EL (cell line): ENCODE data around the gene DPEP2.
"Not testable (repeated sequence)": the region's sequence is repeated elsewhere in the genome, so short reads cannot be mapped to it uniquely, and the experiment has no call there.

ENCODE experiments used
- DNase-seq: peaks from one replicate; pipeline ENCODE4 v3.0.0-alpha.2; 2016

Gene DPEP2

DNA sequence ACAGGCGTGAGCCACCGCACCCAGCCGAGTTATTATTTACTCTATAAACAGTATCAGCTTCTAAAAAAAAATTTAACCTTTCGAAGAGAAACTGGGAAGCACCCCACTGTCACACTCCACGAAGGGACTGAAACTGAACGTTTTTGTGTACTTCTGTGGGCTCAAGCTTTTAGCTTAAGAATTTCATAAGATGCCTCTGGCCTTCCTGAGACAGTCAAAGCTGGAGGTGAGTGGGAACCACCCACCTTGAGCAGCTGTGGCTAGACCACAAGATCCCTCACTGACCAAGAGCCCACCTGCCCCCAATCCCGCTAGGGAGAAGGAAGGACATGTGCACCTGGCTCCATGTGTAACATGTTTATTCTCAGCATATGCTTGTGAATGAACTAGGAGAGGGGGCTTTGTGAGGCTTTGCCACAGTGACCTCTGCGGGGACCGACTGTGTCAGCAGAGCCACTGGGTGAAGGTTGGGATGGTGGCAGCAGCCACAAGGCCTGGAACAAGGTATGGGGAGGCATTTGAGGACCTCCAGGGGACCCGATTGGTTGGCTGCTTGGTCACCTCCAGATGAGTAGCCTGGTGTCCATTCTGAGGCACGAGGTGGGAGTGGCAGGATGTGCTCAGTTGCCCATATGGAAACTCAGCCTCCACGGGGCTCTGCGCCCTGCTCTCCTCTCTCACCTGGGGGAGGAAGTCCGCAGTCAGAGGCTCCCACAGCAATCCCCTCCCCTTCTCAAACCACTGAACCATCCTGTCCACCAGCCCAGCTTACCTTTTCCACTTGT is 23.8 kb downstream of the DPEP2 start:
- DNase-seq: no peak

DNA sequence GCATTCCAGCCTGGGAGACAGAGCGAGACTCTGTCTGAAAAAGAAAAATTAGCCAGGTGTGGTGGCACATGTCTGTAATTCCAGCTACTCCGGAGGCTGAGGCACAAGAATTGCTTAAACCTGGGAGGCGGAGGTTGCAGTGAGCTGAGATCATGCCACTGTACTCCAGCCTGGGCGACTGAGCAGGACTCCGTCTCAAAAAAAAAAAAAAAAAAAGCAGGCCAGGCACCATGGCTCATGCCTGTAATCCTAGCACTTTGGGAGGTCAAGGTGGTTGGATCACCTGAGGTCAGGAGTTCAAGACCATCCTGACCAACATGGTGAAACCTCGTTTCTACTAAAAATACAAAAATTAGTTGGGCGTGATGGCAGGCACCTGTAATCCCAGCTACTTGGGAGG is 27.0 kb downstream of the DPEP2 start:
- not testable (repeated sequence) for DNase-seq

DNA sequence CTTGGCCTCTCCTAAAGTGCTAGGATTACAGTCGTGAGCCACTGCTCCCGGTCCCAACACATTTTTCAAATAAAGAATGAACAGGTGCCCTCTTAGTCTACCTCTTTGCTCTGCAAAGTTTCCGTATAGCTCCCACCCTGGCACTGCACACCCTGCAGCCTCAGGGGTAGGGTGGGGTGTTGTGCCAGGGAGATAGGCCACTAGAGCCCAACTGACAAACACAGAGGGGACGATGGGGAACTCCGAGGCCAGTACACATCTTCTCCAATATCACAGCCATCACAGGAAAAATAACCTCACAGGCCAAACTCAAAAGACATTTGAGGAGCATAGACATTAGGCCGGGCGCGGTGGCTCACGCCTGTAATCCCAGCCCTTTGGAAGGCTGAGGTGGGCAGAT is 28.2 kb downstream of the DPEP2 start:
- no peak for DNase-seq

GRCh38 chr16:67969254-67970039 is 29.8 kb downstream of the DPEP2 start:
- no peak for DNase-seq

DNA sequence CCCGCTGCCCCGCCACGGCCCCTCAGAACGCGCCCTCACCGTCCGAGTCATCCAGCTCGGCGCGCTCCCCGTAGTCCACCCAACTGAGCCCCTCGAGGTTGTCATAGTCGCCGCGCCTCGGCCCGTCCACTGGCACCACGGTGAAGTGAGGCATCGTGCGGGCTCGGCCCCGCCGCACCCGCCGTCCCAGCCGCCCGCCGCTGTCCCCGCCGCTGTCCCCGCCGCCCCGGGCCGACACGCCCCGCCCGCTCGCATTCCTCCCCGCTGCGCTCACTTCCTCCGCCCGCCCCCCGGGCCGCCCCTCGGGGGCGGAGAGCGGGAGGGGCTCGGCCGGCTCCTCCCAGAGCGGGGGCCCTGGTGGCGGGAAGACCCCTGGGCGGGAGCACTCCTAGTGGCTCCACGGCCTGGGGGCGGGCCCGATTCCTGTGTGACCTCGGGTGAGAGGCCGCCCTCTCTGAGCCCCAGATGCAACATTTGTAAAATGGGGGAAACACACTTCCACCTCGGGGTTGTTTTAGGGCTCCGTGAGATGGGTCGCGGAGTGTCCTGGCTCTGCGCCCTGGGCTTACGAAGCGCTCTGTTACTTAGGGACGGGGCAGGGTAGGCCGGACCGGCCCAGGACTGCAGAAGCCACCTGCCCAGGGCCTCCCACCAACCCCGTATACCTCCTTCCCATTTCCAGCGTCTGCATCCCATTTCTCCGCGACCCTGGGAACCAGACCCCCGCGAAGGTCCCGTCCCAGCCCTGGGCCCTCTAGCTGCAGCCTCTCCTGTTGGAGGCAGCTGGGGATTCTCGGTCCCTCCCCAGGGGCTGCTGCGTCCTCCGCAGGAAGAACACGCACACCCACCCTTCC is 30.7 kb downstream of the DPEP2 start, which contains the start of gene SLC12A4:
Gene SLC12A4 (minus strand): TSS at position 238 of the 854 bp plus-strand sequence. CDS start 84 bp downstream, at position 154.
- peak; percentile 89 for DNase-seq

GRCh38 chr16:67967958-67968399 is 31.3 kb downstream of the DPEP2 start:
- peak; percentile 30 for DNase-seq

- DNase-seq: peak; percentile 45
Observed at GRCh38 chr16:67967183-67967957, 31.9 kb downstream of the DPEP2 start.

- DNase-seq: peak; percentile 75
Observed at GRCh38 chr16:67966549-67967182, 32.6 kb downstream of the DPEP2 start.

DNA sequence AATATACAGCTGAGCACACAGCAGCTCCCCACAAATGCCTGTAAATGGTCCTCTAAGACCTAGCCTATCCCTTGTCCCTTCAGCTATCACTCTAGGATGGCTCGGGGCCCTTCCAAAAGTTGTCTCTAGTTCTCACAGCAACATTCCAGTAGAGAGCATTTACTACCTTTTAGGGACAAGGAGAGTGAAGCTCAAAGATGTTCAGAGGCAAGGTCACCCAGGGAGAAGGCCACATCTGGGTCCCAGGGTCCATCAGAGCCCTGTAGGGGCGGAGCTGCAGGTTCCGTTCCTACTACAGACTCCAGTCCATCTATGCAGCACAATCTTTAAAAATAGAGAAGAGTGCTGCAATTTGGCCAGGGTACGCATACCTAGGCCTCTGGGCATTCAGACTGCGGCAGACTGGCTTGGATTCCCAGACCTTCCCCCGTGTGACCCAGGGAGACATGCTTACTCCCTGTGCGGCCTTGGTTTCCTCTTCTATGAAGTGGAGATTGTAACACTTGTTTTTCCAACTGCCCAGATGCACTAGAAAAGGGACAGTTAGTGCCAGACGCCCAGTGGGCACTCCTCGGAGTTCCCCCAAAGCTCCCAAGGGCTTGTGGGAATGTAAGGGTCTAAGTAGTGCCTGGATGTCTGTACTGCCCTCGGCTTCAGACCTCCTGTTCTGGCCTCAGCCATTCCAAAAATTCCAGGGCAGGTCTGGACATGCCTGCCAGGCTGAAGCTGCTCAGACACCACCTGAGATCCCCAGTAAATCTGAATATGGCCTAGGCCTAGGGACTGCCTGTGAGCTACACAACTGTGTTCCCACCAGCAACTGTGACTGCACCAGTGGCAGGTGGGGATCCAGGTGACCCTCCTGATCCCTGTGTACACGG is 33.4 kb downstream of the DPEP2 start:
- no peak for DNase-seq

DNA sequence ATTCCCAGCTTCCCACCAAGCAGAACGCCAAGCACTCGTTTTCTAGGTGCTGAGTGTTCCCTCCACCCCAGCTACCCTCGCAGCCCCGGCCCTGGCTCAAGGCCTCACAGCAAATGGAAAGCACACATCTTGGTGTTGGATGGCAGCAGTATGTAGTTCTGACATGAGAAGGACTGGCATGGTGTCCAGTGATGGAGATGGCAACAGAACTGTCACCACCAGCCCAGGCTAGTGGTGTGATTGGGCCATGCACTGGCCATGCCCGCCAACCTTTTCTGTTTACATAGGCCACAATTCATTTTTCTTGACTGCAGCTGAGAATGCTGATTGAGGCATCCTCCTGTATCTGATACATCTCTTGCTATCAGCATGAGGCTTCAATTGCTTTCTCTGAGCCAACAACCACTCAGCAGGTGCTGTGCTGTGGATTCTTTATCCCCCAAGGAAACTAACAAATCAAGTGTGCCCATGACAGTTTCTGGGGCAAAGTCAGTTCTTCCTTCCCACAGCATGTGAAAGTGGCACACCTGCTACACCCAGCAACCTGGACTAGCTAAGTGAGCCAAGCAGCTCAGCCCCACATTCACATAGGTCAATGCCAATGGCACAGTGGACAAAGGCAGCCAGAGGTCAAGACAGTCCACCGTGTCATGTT is 34.7 kb downstream of the DPEP2 start:
- no peak for DNase-seq

DNA sequence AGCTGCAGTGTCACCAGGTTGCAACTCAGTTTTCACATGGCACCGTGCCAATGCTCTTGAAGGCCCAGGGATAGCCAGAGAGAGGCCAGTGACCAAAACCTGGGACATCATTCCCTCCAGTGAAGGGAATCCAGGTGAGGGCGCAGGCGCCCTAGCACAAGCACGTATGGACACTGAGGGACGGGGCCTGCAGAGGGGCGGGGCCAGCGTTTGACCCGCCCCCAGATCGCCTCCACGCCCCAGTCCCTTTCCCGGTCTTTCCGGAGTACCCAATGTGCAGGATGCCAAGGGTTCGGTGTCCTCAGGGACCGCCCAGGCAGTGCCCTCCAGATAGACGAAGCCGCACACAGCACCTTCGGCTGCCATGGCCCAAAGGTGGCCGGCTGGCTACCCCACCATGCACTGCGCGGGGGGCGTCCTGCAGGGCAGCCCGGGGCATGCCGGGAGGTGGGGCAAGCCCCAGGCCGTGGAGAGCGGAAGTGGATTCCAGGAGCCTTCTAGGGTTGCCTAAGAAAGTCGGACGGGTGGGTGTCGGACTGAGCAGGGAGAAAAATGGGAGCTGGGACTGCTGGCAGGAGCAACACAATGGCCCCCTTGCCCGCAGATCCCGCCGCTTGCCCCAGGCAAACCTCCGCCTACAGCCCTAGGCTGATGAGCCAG is 35.5 kb downstream of the DPEP2 start:
- no peak for DNase-seq

- no peak for DNase-seq
Observed at GRCh38 chr16:67963292-67963661, 36.0 kb downstream of the DPEP2 start.

- DNase-seq: no peak
Observed at GRCh38 chr16:67962135-67962534, 37.1 kb downstream of the DPEP2 start.

GRCh38 chr16:67961551-67961957 is 37.7 kb downstream of the DPEP2 start:
- DNase-seq: no peak

DNA sequence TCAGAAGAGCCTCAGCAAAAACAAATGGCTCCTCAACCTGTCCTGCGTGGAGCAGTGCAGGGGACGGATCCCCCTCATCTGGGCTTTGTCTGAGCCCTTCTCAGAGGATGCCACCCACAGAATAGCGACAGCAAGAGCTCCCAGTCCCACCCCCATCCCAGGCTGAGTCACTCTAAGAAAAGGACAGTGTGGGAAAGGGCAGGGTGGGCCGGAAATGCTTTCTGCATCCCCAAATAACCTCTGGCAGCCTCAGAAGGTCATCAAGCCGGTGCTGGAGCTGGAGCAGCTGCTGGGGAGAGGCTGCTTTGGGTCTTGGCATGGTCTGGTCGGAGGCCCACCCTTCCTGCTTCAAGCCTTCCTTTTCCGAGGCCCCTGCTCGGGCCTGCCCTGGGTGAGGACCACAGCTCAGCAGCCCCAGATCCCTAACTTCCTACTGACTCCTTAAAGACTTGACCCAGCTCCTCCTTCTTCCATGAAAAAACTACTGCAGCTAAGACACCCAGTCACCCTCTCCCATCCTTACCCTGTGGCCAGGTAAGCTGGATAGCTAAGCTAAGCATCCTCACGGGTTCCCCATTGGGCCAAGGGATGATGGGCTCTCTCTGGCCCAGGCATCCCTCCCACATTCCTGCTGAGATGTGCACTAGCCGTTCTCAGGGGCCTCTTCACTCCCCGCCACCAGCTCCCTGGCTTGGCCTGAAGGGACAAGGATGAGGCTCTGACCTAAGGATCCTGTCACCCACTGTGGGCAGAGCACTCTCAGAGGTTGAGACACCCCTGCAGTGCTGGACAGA is 39.6 kb downstream of the DPEP2 start:
- DNase-seq: peak; percentile 85

DNA sequence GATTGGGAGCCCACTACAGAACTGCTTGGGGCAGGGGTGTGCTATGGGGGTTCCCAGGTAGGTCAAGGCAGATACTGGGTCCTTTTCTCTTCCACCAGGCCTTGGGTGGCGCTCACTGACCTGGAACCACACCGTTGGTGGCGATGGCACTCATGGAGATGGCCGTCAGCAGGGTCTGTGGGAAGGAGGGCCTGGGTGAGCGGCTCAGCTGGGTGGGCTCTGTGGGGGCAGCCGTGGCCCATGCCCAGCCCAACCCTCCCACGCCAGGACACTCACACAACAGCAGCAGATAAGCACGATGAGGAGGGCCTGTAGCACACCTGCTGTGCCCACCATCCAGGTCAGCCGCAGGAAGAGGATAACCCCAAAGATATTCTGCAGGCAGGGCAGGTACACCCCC is 41.7 kb downstream of the DPEP2 start:
- DNase-seq: no peak

GRCh38 chr16:67954421-67955196 is 44.7 kb downstream of the DPEP2 start:
- DNase-seq: no peak
